SK-MEL-5 (cell line): Measurements from ENCODE around the gene NCOA7. TPM values are rescaled to one million over a fixed set of nuclear protein-coding genes. Genes with fewer than 3 reads are reported as not detected.

Source experiments
- DNase-seq: peaks from one replicate; pipeline ENCODE4 v3.0.0-alpha.2; 2016; ENCODE audit warnings: low read depth, low spot score
- in situ Hi-C: cut with HindIII; loops from 2 replicates; pipeline ENCODE4 v1.10.0; 2016; ENCODE audit warnings: low sequenced_read_pairs, high pct_unique_total_duplicates, low pct_unique_long_range_greater_than_20kb
- polyA plus RNA-seq, 2 experiments: library from polyadenylated mRNA; depleted of rRNA; stranded (reverse); fragments of >200 nt; gene quantifications; 2 replicates each; pipeline ENCODE4 v1.2.3, GENCODE V29; 2015
- total RNA-seq: library from RNA; depleted of rRNA; stranded (reverse); fragments of >200 nt; shearing (Covaris generic); gene quantifications from 2 replicates; pipeline ENCODE4 v1.2.3, GENCODE V29; 2014; rRNA removed

Gene NCOA7, protein sequence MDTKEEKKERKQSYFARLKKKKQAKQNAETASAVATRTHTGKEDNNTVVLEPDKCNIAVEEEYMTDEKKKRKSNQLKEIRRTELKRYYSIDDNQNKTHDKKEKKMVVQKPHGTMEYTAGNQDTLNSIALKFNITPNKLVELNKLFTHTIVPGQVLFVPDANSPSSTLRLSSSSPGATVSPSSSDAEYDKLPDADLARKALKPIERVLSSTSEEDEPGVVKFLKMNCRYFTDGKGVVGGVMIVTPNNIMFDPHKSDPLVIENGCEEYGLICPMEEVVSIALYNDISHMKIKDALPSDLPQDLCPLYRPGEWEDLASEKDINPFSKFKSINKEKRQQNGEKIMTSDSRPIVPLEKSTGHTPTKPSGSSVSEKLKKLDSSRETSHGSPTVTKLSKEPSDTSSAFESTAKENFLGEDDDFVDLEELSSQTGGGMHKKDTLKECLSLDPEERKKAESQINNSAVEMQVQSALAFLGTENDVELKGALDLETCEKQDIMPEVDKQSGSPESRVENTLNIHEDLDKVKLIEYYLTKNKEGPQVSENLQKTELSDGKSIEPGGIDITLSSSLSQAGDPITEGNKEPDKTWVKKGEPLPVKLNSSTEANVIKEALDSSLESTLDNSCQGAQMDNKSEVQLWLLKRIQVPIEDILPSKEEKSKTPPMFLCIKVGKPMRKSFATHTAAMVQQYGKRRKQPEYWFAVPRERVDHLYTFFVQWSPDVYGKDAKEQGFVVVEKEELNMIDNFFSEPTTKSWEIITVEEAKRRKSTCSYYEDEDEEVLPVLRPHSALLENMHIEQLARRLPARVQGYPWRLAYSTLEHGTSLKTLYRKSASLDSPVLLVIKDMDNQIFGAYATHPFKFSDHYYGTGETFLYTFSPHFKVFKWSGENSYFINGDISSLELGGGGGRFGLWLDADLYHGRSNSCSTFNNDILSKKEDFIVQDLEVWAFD
- 22.5 and 23.7 TPM in 2 replicates for total RNA-seq
- polyA plus RNA-seq (2015; cell fraction: cytosol; rRNA removed) = 23.8 and 33.2 TPM in 2 replicates
- 28.3 and 31.7 TPM in 2 replicates for polyA plus RNA-seq (2015; cell fraction: nucleus; rRNA removed)

DNA sequence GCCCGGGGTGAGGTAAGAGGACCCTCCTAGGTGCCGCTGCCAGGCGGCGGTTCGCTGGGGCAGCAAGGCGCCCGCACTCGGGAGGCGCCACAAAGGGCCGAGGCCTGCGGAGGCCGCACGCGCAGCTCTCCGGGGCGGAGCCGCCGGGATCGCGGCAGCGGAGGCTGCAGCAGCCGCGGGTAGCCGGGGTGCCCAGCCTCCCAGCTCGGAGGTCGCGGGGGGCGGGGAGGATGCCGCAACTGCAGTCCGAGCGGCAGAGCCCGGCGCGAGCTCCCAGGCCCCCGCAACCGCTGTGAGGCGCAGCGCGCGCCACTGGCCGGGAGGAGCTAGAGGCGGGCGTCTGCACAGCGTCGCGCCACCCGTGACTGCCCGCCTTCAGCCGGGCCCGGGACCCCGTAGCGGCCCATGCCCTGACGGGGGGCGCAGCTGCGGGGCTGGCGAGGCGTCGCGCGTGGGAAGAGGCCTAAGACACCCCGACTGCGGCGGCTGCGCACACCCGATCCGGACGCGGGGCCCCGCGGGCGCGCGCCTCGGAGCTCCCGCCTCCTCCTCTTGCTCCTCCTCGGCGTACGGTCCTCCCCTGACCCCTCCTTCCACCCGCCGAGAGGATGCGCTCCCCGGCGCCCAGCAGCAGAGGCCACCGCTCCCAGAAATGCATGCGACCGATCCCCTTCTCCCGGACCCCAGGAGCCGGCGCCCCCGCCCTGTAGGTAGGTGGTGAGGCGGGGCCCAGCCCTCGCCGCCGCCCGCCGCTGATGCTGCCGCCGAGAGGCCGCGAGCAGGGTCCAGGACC is at the start of gene NCOA7:
TSS of gene NCOA7 (plus strand) at position 603 of the 793 bp plus-strand sequence. CDS start 24,395 bp downstream, outside the sequence.
- DNase-seq = peak; percentile 67
- in situ Hi-C loops = no loop called here

DNA sequence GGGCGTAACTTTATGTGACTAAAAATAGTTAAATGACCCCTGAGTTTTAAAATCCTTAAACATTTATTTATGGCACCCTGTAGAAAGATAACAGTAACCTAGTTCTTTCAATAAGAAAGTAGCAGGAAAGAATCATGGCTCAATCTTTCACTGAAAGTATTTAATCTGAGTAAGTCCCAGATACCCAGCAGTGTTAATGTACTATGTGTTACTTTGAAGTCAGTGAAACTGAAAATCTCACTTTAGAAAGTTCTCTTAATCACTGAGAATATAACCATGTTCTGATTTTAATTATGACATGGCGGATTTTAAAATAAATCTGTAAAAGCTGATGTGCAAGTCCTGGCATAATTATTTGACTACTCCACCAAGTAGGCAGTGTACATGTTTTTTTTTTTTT is 49.4 kb upstream of the NCOA7 start:
- DNase-seq = no peak
- in situ Hi-C loops = no loop called here

DNA sequence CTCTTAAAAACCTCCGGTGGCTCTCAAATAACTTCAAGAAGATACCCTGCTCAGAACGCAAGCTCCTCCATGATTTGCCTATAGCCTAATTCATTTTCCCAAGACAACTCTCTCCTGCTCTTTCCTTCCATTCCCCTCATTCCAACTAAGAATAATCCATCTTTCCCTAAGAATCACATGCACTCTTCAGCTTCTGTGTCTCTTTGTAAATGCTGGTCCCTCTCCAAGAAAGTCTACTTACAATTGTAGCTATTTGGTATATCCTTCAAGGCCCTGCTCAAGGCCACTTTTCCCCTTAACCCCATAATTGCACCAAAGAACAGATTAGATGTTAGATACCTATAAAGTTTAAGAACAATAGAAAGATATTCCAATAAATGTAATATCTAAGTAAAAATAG is 48.7 kb upstream of the NCOA7 start:
- peak; percentile 18 for DNase-seq
- in situ Hi-C loops = no loop called here

DNA sequence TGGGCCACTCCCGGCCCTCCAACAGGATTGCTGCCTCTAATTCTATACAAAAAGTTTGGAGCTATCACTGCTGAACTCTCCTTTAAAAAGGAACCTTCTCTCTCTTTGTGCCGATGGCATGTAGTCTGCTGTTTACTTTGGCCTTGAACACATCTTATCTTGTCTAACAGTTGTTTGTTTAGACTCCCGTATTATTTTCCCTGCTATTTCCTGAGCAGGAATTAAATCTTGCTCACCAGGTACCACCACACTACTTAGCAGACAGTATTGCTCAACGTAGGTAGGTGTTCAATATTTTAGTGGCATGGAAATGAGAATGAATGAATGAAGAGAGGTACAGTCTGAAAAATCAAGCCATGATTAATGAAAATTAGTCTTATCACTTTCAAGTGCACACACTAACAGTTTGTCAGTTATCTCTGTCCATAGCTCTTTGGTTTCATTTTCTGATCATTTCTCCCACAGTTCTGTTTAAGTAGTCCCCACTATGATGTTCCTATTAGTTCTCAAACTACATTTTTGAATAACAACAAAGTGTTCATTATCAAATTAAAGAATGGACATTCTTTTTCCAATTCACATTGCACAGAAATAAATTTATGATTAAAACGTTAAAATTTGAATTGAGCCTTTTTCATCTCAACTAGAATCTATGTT is 48.2 kb upstream of the NCOA7 start:
- in situ Hi-C loops = no loop called here
- no peak for DNase-seq

DNA sequence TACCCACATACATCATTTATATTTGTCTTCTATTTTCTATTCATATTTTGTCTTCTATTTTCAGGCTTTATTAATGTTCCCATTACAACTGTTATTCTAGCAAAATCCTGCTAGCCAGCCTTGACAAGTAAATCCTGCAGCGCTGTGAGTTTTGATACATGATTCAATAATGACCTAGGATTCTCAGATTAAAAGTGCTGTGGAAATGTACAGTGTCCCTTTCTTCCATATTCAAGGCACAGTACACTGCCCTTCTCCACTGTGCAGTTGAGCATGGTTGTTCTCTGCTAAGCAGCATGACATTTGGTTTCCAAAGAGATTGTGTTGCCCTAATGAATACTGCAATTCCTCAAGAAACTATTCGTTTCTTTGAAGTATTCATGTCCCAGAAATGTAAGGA is 47.2 kb upstream of the NCOA7 start:
- DNase-seq = peak; percentile 23
- in situ Hi-C loops = no loop called here

DNA sequence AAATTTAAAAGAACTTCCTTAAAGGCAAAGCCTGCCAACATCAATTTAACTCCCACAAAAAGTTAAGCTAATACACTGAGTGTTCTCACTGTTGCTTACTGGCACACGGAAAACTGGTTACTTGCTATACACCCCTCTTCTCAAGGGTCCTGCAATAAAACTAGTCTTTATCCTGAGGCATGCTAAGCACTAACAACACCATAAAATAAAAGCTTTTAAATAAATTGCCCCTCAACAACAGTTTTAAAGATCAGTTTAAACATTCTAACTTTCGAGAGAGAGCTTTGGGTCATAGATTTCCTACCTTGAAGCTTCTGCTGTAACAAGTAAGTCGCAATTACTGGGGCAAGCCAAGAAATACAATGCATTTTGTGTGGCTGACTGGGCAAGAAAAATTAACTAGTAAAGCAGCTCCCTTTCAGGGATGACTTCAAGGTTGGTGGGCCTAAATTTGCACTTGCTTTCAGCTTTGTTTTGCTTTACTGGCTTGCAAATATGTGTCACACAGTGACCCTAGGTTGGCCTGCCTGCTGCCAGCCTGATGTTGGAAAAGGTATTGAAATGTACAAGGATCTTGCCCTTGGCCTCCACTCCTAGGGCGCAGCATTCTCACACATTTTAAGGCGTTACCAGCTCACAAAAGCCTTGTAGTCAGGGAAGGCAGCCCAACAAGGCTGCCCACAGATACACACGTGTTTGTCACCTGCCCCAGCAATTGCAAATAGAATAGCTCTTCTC is 45.3 kb upstream of the NCOA7 start:
- peak; percentile 13 for DNase-seq
- in situ Hi-C loops = no loop called here

DNA sequence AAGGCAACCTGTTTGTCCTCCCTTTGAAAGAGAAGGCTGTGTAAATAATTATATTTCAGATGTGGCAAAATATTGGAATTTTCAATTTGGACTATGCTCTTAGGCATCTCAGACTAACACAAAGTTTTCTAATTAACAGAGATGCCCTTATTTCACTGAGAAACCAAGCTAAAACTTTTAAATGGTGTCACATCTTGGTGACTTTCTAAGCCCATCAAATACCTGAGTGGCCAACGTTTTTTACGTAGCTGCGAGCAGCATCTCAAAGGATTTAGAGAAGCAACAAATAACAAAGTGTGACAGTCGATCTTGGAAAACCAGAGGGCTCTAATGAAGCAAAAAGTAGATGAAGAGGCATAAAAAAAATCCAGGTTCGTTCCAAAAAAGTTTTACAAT is 44.7 kb upstream of the NCOA7 start:
- DNase-seq = no peak
- in situ Hi-C loops = no loop called here

DNA sequence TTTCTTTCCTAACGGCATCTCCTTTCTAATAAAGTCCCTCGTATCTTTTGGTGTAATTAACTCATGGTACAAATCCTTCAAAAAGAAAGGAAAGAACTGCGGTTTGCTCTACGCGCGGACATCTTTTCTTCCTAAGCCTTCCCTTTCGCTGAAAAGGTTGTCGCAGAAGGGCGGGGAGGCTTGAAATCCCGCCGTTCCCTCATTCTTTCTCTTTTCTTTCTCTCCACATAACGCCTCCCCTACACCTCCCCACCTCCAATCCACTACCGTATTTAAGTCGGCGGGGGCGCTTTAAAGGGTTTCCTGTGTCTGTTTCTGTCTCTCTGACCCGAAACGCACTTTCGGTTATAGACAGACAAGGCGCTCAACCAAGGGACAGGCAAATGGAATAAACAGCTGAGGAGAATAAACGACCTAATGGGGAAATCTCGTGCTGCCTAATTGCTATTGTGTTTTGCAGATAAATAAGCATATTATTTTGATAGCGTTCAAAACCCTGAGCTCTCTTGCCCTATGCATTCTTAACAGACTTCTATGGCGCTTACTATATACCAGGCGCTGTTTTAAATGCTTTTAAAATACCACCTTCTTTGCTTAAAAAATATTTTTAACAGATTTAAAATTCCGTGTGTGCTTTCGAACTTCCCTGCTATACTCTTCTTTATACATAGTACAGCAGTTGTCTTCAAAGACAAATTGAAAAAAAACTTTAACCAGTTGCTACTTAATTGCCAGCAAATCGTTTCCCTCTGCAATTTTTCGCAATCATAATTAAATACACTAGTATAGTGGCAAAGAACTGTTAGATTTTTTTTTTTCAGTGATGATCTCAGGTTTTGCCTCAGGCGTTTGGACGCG is 43.8 kb upstream of the NCOA7 start:
- in situ Hi-C loops = no loop called here
- no peak for DNase-seq

DNA sequence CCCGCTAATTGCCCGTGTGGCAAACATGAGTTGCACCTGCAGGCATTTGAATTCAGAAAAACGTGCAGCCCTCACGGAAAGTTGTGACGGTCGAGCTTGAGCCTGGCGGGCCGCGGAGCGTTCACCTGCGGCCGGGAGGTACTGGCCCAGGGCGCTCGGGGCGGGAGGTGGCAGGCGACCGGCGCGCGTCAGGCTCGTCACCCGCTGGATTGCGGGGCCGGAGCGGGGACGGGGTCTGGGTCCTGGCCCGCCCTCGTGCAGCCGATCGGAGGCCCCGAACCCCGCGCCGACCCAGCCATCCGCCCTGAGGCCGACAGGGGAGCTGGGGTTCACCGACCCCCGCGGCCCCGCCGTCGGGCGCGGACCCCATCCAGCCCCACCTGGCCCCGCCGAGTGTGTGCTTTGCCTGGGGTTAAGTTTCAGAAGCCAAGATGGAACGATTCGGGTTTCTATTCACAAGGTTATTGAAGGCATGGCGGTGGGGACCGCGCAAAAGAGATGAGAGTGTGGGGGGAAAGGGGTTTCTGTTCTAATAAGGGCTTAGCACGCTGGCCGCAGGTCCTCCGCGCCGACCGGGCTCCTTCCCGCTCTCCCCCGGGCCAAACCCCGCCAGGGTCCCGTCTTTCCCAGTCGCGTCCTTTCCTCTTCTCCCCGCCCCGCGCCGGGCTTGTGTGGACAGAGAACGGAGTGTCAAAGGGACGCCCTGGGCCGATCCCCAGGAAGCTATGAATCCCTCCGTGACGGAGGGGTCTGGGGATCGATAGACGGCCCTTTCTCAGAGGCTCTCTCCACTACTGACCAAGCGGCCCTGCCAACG is 43.0 kb upstream of the NCOA7 start:
- DNase-seq = peak; percentile 22
- in situ Hi-C loops = no loop called here

DNA sequence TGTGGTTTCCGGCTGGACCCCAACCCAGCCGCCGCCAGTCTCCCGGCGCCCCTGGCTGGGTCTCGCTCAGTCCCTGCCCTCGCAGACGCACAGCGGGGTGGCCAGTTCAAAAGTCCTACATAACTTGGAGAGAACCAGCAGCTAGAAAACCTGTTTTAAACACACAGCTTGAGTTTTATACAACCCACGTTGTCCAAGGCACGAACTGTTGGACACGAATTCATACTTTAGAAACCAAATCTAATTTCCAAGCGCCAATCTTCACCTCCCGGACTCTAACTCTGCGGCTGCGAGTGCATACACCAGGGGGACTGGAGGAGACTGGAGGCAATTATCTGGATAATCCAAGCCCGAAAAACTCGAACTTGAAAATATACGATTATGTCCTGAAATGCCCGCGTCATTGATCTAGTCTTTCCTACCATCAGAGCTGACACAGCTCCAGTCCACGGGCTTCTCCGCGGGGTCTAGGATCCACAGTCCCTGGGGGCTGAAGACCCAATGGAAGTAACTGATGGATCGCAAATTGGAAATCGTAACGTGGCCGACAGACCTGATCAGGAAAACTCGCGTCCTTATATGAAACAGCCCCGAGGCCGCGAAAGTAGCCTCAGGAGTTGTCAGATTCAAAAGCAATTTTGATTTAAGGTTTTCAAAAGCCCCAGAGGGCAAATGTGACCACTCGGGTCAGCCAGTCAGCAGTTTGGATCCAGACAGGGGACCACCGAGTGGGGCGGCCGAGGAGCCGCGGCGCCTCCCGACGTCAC is 42.2 kb upstream of the NCOA7 start:
- DNase-seq = no peak
- in situ Hi-C loops = no loop called here

DNA sequence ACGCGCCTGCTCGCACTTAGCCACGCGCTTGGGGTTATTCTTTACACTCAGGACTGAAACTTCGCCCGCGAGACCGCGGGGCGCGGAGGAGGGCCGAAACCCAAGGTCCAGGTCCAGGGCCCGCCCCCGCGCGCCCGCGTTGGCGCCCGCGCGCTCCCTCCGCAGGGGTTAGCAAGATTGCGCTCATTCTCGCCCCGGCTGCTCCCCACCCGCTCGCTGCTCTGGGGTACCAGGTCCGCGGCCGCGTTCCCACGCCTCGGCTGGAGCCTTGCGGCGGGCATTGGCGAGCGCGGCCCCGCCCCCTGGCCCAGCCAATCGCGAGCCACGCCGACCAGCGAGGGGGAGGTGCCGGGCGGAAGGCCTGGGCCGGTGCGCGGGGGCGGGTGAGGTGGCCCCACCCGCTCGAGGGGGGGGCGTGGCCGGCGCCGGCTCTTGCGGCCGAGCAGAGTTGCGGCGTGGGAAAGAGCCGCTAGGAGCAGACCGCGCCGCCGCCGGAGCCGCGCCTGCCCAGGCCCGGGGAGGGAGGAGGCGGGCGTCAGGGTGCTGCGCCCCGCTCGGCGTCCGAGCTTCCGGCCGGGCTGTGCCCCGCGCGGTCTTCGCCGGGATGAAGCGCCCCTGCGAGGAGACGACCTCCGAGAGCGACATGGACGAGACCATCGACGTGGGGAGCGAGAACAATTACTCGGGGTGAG is 41.4 kb upstream of the NCOA7 start, which contains the start of gene HEY2:
TSS of gene HEY2 (plus strand) at position 460 of the 692 bp plus-strand sequence. CDS start at position 605, 145 bp downstream.
- peak; percentile 90 for DNase-seq
- in situ Hi-C loops = no loop called here

DNA sequence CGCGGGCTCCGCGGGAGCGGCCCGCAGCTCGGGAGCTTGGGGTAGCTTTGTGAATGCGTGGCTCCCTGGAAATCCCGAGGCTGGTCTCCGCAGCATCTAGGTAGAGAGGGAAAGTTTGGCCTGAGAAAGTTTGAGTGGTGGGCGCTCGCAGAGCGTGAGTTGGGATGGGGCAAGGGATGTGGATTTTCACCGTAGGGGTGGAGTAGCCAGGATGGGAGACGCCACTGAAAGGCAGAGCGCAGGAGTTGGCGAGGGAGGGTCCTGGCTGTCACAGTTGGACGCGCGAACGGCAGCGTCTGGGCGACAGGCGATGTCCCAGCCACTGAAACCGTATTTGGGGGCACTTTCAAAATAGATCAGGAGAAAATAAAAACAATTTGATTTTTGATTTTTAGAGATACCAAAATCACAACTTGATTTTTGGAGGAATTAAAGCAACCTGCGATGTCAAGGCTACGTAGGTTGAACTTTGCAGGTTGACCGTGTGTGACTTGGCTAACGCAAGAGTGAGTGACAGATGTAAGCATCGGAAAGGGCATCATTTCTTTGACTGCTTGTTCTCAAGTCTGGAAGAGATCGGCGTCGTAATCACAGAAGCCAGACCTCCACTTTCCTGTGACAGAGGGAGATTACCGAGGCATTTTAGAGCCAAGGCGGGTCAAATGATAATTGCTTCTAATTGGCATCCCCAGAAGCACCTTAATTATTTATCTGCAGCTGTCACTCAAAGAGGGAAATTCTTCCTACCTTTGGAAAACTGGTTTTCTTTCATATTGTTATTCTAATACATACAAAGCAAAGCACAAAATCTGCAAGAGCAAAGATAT is 40.7 kb upstream of the NCOA7 start:
- in situ Hi-C loops = no loop called here
- DNase-seq = peak; percentile 51
